Measurements from ENCODE around the gene CD47. TPM values are rescaled to one million over a fixed set of nuclear protein-coding genes. Genes with fewer than 3 reads are reported as not detected.

Gene CD47
- total and polyA plus RNA-seq, 2 of the 4 experiments (the other 2 are of a cell fraction) = 45.9 to 52.0 TPM

DNA sequence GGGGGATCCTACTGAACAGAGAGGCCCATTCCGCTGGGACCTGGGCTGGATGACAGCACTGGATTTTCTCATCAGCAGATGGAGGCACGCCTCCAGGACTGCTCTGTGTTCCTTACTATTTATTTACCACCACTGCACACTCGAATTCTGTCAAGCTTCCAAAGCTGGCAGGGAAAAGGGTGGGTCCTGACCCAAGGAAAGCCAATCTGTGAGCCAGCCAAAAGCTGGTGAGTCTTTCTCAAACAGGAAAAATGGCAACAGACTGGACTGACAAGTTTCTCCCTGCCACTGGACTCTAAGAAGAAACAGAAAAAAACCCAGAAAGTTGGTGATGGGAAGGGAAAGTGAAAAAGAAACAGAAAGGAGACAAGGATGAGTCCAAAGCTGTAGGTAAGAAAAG lies 37.8 kb downstream of the CD47 start:
- H3K36me3 ChIP-seq (ENCODE audit: control insufficient read depth, insufficient read depth, low read length) = peaks cover 18% of the 10 kb centered on the region
- no peak overlapping the region for H3K27ac ChIP-seq (ENCODE audit: insufficient read depth, low read length)
- H3K9ac ChIP-seq (ENCODE audit: low read depth, low read length) = no peak overlapping the region
- in situ Hi-C loops (cut with MboI; ENCODE audit: low sequenced_read_pairs) (no loop called here), intact Hi-C loops (cut with micrococcal nuclease) (no loop called here), dilution Hi-C loops (cut with HindIII; ENCODE audit: low sequenced_read_pairs, unreplicated experiment) (no loop called here)
- no peak overlapping the region for H4K5ac ChIP-seq (ENCODE audit: low read depth, low read length)
- H4K8ac ChIP-seq (ENCODE audit: low read depth in 2 of 2, low read length in 2 of 2) = no peak overlapping the region
- H4K20me1 ChIP-seq (ENCODE audit: insufficient read depth, low read length) = no peaks in the 10 kb centered on the region
- no peaks in the 10 kb centered on the region for H3K9me3 ChIP-seq (ENCODE audit: control insufficient read depth, insufficient read depth, low read length)
- H2BK5ac ChIP-seq (ENCODE audit: low read depth, low read length, poor library complexity, severe bottlenecking) = no peak overlapping the region
- peaks cover 7 to 23% of the 10 kb centered on the region in 2 experiments for H3K79me1 ChIP-seq (ENCODE audit: low read depth in 1 of 2, low read length in 2 of 2)
- BruUV-seq (replicated peaks) = no TSS peak
- peaks cover 4% of the 10 kb centered on the region for H3K4me1 ChIP-seq (ENCODE audit: control insufficient read depth, insufficient read depth, low read length)
- H4K91ac ChIP-seq (ENCODE audit: insufficient read depth, low read depth, low read length) = no peak overlapping the region
- H3K27me3 ChIP-seq (ENCODE audit: control insufficient read depth, insufficient read depth, low read length) = no peaks in the 10 kb centered on the region
- no peak overlapping the region for H2BK15ac ChIP-seq (ENCODE audit: low read depth, low read length)
- TF ChIP-seq NFE2L2 (IDR thresholded peaks at IDR 0.05; ENCODE audit: low read depth, low read length) (no peak), RCOR1 (IDR thresholded peaks at IDR 0.05; ENCODE audit: insufficient replicate concordance, low read length) (no peak), RAD21 (IDR thresholded peaks at IDR 0.05; ENCODE audit: low read length) (no peak), BHLHE40 (IDR thresholded peaks at IDR 0.05; ENCODE audit: low read depth, low read length) (no peak), RFX5 (IDR thresholded peaks at IDR 0.05; ENCODE audit: low read depth, low read length) (no peak), CEBPB (IDR thresholded peaks at IDR 0.05; ENCODE audit: low read depth, low read length) (no peak)
- no CpG with 5 or more reads among the region's 3 CpGs for WGBS, 2 experiments (ENCODE audit: extremely low coverage in 2 of 2, insufficient read length in 1 of 2)
- DNase-seq (no peak), ATAC-seq (ENCODE audit: low read depth) (no peak)
- no peak overlapping the region for H3K4me3 ChIP-seq (ENCODE audit: insufficient read depth, low read depth, low read length)
- POLR2A ChIA-PET (ENCODE audit: unreplicated experiment) = no interaction called here
- H3K4ac ChIP-seq (ENCODE audit: low read depth, low read length) = no peak overlapping the region
- no peak overlapping the region for H2AK9ac ChIP-seq (replicated peaks; ENCODE audit: low read depth, low read length, poor library complexity)
- no peak overlapping the region for H3K23ac ChIP-seq (ENCODE audit: low read depth, low read length)
- CTCF ChIA-PET = no interaction called here
- no peak overlapping the region for H3K18ac ChIP-seq (ENCODE audit: low read depth, low read length)
- no peak overlapping the region for H2BK120ac ChIP-seq (ENCODE audit: low read depth, low read length)
- H3K56ac ChIP-seq (ENCODE audit: extremely low read depth, insufficient read depth, low read length) = no peak overlapping the region
- H3K4me2 ChIP-seq (ENCODE audit: low read depth, low read length) = no peak overlapping the region
- no peak overlapping the region for H2AK5ac ChIP-seq (ENCODE audit: low read depth, low read length)
- no peak overlapping the region for H2BK20ac ChIP-seq (ENCODE audit: low read depth, low read length)
- peaks cover 7% of the 10 kb centered on the region; the same call in 1 of the 2 replicates for H3K9me1 ChIP-seq (ENCODE audit: insufficient read depth, low read length)
- H3K14ac ChIP-seq (replicated peaks; ENCODE audit: low read depth, low read length) = 0 out of 2 replicates have a peak overlapping the region, but pooled peaks have one; percentile 4
- H2AFZ ChIP-seq (replicated peaks; ENCODE audit: low read length, poor library complexity) = no peak overlapping the region

Data from IMR-90 (cell line).